Sigmoid colon (tissue), 7 donors: ENCODE measurements around the gene DNAH5. TPM values are rescaled to one million over a fixed set of nuclear protein-coding genes. Genes with fewer than 3 reads are reported as not detected.

Source experiments
- DNase-seq: peaks from one replicate; pipeline ENCODE4 v3.0.0-alpha.2; 2019
- H3K27ac ChIP-seq, 4 donors: fragments of 200-600 bp; sonication (generic); one replicate each; pipeline ENCODE4 v1.5.1; 2016 to 2019; ENCODE audit warnings: mild to moderate bottlenecking in 1 of 4
- H3K27me3 ChIP-seq, 3 donors: fragments of 200-600 bp; sonication (generic); one replicate each; pipeline ENCODE4 v1.5.1; 2019; ENCODE audit warnings: mild to moderate bottlenecking in 1 of 3
- H3K36me3 ChIP-seq, 4 donors: fragments of 200-600 bp; sonication (generic); one replicate each; pipeline ENCODE4 v1.5.1; 2016 to 2019
- H3K4me1 ChIP-seq, 4 donors: fragments of 200-600 bp; sonication (generic); one replicate each; pipeline ENCODE4 v1.5.1; 2017 to 2019
- H3K4me3 ChIP-seq, 4 donors: fragments of 200-600 bp; sonication (generic); one replicate each; pipeline ENCODE4 v1.5.1; 2017 to 2019; ENCODE audit warnings: mild to moderate bottlenecking in 2 of 4, moderate library complexity in 1 of 4
- H3K9me3 ChIP-seq, 4 donors: fragments of 200-600 bp in 3 of 4; sonication (generic) in 3 of 4; one replicate each; pipeline versions ENCODE4 v1.5.1 to v1.6.1; 2013 to 2019
- EP300 ChIP-seq, 4 donors: sonication (generic); formaldehyde crosslinking; IDR thresholded peaks; one replicate each; pipeline ENCODE4 v1.6.1; 2017; ENCODE audit warnings: antibody characterized with exemption in 4 of 4
- POLR2A ChIP-seq, 2 donors: fragments of 450-650 bp; IDR thresholded peaks; one replicate each; pipeline ENCODE4 v1.6.1; 2016; ENCODE audit warnings: antibody characterized with exemption in 2 of 2, mild to moderate bottlenecking in 2 of 2, moderate library complexity in 2 of 2
- POLR2AphosphoS5 ChIP-seq, 4 donors: sonication (generic); formaldehyde crosslinking; IDR thresholded peaks; one replicate each; pipeline ENCODE4 v1.6.1; 2017; ENCODE audit warnings: antibody characterized with exemption in 4 of 4
- WGBS, 2 donors: extraction: QIAGEN DNeasy Blood & Tissue Kit; methylation state at CpG; one replicate each; pipeline ENCODE4 v1.1.7; 2013; 5-methylcytosine and 5-hydroxymethylcytosine counted together
- intact Hi-C: fragments of 100-400 bp; cut with DNase I; formaldehyde crosslinking; loops from one replicate; pipeline ENCODE4 v1.15.1; 2023
- polyA plus RNA-seq, 3 donors: library from polyadenylated mRNA; stranded (reverse); fragments of 200-250 nt; gene quantifications; one replicate each; pipeline ENCODE4 v1.2.3, GENCODE V29; 2013
- total RNA-seq, 4 donors: library from RNA; depleted of rRNA; stranded (reverse); fragments of >200 nt; gene quantifications; one replicate each; pipeline ENCODE4 v1.1.0, GENCODE V29; 2016
- TF ChIP-seq, protein P1 (sequence below), 4 experiments: fragments of 450-650 bp in 3 of 4; fragments of 200-600 bp in 1 of 4; IDR thresholded peaks; one replicate each; pipeline ENCODE4 v1.5.1; 2016 to 2019; ENCODE audit warnings: antibody characterized with exemption in 4 of 4, mild to moderate bottlenecking in 3 of 4, moderate library complexity in 2 of 4
- donor health status: healthy with polysubstance abuse.
- donor health status: Bipolar disorder and iron deficiency.
- donor health status: healthy.

Gene DNAH5
- total and polyA plus RNA-seq, 7 donors, result under 0.01 to 0.41 (median 0.16) TPM; not detected in 2

DNA sequence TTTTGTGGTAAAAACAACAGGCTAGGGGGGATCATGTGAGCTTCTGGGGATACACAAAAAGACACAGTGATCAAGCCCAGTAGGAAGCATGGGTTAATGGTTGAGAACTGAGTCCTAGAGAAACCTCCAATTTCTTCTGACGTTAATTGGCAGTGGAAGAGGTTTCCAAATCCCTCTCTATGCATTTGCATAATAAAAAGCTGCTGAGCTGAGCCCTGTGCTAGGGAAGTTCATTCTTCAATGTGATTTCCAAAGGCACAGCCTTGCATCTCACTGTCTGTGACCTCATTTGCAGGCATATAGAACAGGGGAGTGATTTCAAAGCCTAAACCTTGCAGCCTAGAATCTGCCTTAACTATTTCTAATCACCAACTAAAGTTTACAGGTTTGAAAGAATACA, 812 bp downstream of the DNAH5 start:
- Histone ChIP-seq H3K36me3 (no peaks in the 10 kb centered on the region), H3K27me3 (no peaks in the 10 kb centered on the region), H3K4me3 (no peak overlapping the region), H3K27ac (no peak overlapping the region), H3K9me3 (no peaks in the 10 kb centered on the region), H3K4me1 (no peaks in the 10 kb centered on the region)
- TF ChIP-seq, protein P1, sequence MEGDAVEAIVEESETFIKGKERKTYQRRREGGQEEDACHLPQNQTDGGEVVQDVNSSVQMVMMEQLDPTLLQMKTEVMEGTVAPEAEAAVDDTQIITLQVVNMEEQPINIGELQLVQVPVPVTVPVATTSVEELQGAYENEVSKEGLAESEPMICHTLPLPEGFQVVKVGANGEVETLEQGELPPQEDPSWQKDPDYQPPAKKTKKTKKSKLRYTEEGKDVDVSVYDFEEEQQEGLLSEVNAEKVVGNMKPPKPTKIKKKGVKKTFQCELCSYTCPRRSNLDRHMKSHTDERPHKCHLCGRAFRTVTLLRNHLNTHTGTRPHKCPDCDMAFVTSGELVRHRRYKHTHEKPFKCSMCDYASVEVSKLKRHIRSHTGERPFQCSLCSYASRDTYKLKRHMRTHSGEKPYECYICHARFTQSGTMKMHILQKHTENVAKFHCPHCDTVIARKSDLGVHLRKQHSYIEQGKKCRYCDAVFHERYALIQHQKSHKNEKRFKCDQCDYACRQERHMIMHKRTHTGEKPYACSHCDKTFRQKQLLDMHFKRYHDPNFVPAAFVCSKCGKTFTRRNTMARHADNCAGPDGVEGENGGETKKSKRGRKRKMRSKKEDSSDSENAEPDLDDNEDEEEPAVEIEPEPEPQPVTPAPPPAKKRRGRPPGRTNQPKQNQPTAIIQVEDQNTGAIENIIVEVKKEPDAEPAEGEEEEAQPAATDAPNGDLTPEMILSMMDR (IDR thresholded peaks at IDR 0.05), result no peak
- TF ChIP-seq POLR2A (IDR thresholded peaks at IDR 0.05) (no peak), POLR2AphosphoS5 (IDR thresholded peaks at IDR 0.05) (no peak), EP300 (IDR thresholded peaks at IDR 0.05) (no peak)
- intact Hi-C loops, result no loop called here
- no peak for DNase-seq
- WGBS, 2 donors, result 31 to 47% methylated on average over 1 of the region's 1 CpG

DNA sequence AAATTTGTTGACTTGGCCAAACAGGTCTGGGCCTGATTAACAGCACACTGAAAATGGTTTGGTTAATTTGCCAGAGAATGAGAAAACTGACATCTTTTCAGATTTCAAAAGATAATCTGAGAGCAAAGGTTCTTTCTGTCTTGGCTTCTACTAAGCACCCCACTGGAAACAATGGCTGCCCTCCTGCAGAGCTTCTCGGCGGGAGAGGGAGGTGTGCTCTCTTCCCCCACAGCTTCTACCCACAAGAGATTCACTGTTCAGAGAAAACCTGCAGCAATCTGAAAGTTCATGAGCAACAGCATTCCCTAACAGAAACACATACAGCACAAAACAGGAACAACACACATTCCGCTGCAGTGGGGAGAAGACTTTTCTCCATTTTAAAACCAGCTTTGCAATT, 3.0 kb downstream of the DNAH5 start:
- no peak for TF ChIP-seq POLR2AphosphoS5 (IDR thresholded peaks at IDR 0.05)
- TF ChIP-seq, protein P1 (IDR thresholded peaks at IDR 0.05), result no peak
- TF ChIP-seq EP300 (IDR thresholded peaks at IDR 0.05), result no peak
- TF ChIP-seq POLR2A (IDR thresholded peaks at IDR 0.05), result no peak
- WGBS, 2 donors, result 55 to 56% methylated on average over 3 of the region's 3 CpGs
- H3K36me3 ChIP-seq, result no peaks in the 10 kb centered on the region
- intact Hi-C loops, result no loop called here
- no peaks in the 10 kb centered on the region for H3K4me1 ChIP-seq
- H3K9me3 ChIP-seq, result no peaks in the 10 kb centered on the region
- H3K27me3 ChIP-seq, result no peaks in the 10 kb centered on the region
- no peak overlapping the region for H3K27ac ChIP-seq
- no peak for DNase-seq
- H3K4me3 ChIP-seq, result no peak overlapping the region

DNA sequence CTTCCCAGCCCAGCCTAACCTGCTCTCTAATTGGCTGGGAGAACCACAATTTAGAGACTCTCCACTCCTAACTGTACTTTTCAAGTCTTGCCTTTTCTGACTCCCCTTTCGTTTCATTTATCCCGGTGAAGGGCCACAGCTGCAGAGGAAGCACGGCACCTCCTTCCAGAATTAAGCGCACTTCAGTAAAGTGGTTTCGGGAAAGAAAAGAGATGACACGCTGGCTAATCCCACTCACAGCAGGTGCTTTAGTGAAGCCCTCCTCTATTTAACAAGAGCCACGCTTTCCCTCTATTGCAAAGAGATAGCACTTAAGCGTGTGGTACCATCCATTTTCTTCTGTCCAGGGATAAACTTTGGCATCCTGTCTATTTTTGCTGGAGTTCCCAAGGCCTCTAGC, 4.8 kb downstream of the DNAH5 start:
- Histone ChIP-seq H3K27ac (no peak overlapping the region), H3K9me3 (no peaks in the 10 kb centered on the region), H3K4me3 (no peak overlapping the region), H3K27me3 (no peaks in the 10 kb centered on the region), H3K4me1 (no peaks in the 10 kb centered on the region), H3K36me3 (no peaks in the 10 kb centered on the region)
- DNase-seq, result no peak
- WGBS, 2 donors, result 59 to 69% methylated on average over 8 of the region's 8 CpGs
- TF ChIP-seq POLR2AphosphoS5 (IDR thresholded peaks at IDR 0.05), result no peak
- no peak for TF ChIP-seq EP300 (IDR thresholded peaks at IDR 0.05)
- TF ChIP-seq, protein P1 (IDR thresholded peaks at IDR 0.05), result no peak
- no peak for TF ChIP-seq POLR2A (IDR thresholded peaks at IDR 0.05)
- intact Hi-C loops, result no loop called here

DNA sequence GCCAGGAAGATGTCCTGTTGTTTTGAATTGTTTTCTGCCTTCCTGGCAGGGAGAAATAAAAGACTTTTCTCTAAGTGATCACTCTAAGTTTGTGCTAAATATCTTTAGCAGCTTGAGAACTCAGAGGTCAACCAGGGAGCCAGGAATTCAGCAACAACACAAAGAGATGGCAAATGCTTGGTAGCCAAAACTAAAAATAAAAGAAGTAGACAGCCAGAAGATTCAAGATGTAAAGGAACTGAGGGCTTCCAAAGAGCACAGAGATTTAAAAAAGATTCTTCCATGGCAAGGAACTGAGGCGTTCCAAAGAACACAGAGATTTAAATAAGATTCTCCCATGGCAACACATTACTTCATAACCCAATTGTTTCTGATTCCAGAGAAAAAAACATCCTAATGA, 9.6 kb downstream of the DNAH5 start:
- DNase-seq, result no peak
- WGBS, 2 donors, result 68 to 81% methylated on average over 1 of the region's 1 CpG
- intact Hi-C loops, result no loop called here

More for the DNA sequence above, 9.6 kb downstream of the DNAH5 start:
- H3K36me3 ChIP-seq, result no peaks in the 10 kb centered on the region
- no peaks in the 10 kb centered on the region for H3K27me3 ChIP-seq
- H3K4me1 ChIP-seq, result no peaks in the 10 kb centered on the region
- H3K9me3 ChIP-seq, result peaks cover 0 to 4% (median 0%) of the 10 kb centered on the region in 4 donors
- no peak for TF ChIP-seq EP300 (IDR thresholded peaks at IDR 0.05)
- TF ChIP-seq POLR2A (IDR thresholded peaks at IDR 0.05), result no peak
- TF ChIP-seq POLR2AphosphoS5 (IDR thresholded peaks at IDR 0.05), result no peak
- TF ChIP-seq, protein P1 (IDR thresholded peaks at IDR 0.05), result no peak
- H3K4me3 ChIP-seq, result no peak overlapping the region
- H3K27ac ChIP-seq, result no peak overlapping the region
